Retinal pigment epithelial cell (primary cell): ENCODE results near the gene PITPNC1.

Source experiments
- DNase-seq: peaks from one replicate; pipeline ENCODE4 v3.0.0-alpha.2; 2010; ENCODE audit warnings: low read depth
- H3K4me3 ChIP-seq: 2 replicates; pipeline ENCODE4 v1.5.1; 2011; ENCODE audit warnings: mild to moderate bottlenecking, low read length, control low read depth, moderate library complexity
- TF ChIP-seq, protein P1 (sequence below): conservative IDR thresholded peaks from 2 replicates; pipeline ENCODE4 v1.5.1; 2011; ENCODE audit warnings: low read depth, low read length, control low read depth, inconsistent platforms

PITPNC1 gene

GRCh38 chr17:67461228-67461780, 84.2 kb downstream of the PITPNC1 start:
- H3K4me3 ChIP-seq: no peak overlapping the region
- TF ChIP-seq, protein P1, sequence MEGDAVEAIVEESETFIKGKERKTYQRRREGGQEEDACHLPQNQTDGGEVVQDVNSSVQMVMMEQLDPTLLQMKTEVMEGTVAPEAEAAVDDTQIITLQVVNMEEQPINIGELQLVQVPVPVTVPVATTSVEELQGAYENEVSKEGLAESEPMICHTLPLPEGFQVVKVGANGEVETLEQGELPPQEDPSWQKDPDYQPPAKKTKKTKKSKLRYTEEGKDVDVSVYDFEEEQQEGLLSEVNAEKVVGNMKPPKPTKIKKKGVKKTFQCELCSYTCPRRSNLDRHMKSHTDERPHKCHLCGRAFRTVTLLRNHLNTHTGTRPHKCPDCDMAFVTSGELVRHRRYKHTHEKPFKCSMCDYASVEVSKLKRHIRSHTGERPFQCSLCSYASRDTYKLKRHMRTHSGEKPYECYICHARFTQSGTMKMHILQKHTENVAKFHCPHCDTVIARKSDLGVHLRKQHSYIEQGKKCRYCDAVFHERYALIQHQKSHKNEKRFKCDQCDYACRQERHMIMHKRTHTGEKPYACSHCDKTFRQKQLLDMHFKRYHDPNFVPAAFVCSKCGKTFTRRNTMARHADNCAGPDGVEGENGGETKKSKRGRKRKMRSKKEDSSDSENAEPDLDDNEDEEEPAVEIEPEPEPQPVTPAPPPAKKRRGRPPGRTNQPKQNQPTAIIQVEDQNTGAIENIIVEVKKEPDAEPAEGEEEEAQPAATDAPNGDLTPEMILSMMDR: no peak
- no peak for DNase-seq

- H3K4me3 ChIP-seq: no peak overlapping the region
- TF ChIP-seq, protein P1: no peak
- DNase-seq: no peak
Measured at GRCh38 chr17:67461876-67462275, 84.8 kb downstream of the PITPNC1 start.

- TF ChIP-seq, protein P1: no peak
- no peak overlapping the region for H3K4me3 ChIP-seq
- DNase-seq: no peak
Measured at GRCh38 chr17:67466251-67466796, 89.2 kb downstream of the PITPNC1 start.

DNA sequence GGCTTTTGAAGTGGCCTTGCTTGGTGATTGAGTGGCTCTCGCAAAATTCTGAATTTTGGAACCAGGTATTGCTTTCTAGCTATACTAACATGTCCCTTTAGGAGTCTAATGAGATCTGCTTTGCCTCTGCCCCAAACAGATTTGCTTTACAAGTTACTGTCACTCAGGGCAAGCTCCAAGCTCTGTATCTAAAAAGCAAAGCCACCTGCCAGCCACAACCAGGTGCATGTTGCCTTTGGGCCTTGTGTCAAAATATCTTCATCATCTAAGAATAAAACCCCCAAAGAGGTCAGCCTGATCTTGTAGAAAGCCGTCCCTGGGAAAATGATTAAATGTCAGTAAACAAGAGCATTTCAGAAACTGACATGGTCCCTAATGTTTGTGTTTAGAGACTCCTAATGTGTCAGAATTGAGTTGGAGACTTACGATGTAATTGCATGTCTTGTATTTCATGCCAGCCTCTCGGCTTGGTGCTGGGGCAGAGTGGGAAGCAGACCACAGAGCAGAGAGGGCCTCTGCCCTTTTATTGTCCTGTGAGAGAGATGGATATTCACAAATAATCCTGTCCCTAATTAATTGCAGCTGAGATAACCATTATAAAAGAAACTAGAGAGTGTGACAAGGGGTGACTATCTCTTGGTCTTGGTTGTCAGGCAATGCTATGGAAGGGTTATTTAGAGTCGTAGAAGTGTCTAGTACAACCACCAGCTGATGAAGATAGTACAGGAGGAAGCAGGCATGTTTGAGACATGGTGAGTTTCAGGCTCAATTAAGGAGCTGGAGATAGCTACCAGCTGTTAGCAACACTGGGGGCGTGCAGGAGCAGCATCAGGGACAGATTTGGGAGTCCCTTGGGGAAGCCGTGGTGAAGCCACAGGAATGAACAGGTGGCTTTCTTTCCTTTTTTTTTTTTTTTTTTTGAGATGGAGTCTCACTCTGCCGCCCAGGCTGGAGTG, 90.7 kb downstream of the PITPNC1 start:
- no peak for DNase-seq
- TF ChIP-seq, protein P1: no peak
- no peak overlapping the region for H3K4me3 ChIP-seq

- no peak overlapping the region for H3K4me3 ChIP-seq
- TF ChIP-seq, protein P1: no peak
- no peak for DNase-seq
Measured at GRCh38 chr17:67469208-67469980, 92.3 kb downstream of the PITPNC1 start.

DNA sequence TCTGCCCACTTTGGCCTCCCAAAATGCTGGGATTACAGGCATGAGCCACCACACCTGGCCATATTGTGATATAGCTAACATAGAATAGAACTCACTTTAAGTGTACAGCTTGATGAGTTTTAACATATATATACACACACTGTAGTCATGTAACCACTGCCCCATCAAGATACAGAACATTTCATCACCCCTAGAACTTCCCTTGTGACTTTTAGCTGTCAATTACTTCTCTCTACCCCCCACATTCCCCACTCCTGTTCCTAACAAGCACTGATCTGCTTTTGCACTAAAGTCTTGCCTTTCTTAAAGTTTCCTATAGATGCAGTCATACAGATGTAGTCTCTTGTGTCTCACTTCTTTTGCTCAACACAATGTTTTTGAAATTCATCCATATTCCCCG, 93.1 kb downstream of the PITPNC1 start:
- TF ChIP-seq, protein P1: no peak
- no peak overlapping the region for H3K4me3 ChIP-seq
- DNase-seq: no peak
